ENCODE measurements around the gene MICAL3.

- TF ChIP-seq, protein P1, sequence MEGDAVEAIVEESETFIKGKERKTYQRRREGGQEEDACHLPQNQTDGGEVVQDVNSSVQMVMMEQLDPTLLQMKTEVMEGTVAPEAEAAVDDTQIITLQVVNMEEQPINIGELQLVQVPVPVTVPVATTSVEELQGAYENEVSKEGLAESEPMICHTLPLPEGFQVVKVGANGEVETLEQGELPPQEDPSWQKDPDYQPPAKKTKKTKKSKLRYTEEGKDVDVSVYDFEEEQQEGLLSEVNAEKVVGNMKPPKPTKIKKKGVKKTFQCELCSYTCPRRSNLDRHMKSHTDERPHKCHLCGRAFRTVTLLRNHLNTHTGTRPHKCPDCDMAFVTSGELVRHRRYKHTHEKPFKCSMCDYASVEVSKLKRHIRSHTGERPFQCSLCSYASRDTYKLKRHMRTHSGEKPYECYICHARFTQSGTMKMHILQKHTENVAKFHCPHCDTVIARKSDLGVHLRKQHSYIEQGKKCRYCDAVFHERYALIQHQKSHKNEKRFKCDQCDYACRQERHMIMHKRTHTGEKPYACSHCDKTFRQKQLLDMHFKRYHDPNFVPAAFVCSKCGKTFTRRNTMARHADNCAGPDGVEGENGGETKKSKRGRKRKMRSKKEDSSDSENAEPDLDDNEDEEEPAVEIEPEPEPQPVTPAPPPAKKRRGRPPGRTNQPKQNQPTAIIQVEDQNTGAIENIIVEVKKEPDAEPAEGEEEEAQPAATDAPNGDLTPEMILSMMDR (IDR thresholded peaks at IDR 0.05; ENCODE audit: poor library complexity, severe bottlenecking), result no peak
- no peak for TF ChIP-seq MXI1 (conservative IDR thresholded peaks at IDR 0.05; ENCODE audit: poor library complexity, severe bottlenecking)
- TF ChIP-seq EP300 (conservative IDR thresholded peaks at IDR 0.05; ENCODE audit: poor library complexity, severe bottlenecking), result no peak
- TF ChIP-seq, protein P2, sequence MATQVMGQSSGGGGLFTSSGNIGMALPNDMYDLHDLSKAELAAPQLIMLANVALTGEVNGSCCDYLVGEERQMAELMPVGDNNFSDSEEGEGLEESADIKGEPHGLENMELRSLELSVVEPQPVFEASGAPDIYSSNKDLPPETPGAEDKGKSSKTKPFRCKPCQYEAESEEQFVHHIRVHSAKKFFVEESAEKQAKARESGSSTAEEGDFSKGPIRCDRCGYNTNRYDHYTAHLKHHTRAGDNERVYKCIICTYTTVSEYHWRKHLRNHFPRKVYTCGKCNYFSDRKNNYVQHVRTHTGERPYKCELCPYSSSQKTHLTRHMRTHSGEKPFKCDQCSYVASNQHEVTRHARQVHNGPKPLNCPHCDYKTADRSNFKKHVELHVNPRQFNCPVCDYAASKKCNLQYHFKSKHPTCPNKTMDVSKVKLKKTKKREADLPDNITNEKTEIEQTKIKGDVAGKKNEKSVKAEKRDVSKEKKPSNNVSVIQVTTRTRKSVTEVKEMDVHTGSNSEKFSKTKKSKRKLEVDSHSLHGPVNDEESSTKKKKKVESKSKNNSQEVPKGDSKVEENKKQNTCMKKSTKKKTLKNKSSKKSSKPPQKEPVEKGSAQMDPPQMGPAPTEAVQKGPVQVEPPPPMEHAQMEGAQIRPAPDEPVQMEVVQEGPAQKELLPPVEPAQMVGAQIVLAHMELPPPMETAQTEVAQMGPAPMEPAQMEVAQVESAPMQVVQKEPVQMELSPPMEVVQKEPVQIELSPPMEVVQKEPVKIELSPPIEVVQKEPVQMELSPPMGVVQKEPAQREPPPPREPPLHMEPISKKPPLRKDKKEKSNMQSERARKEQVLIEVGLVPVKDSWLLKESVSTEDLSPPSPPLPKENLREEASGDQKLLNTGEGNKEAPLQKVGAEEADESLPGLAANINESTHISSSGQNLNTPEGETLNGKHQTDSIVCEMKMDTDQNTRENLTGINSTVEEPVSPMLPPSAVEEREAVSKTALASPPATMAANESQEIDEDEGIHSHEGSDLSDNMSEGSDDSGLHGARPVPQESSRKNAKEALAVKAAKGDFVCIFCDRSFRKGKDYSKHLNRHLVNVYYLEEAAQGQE (IDR thresholded peaks at IDR 0.05; ENCODE audit: borderline replicate concordance), result no peak
These were observed 24.1 kb upstream of the MICAL3 start for GRCh38 chr22:18048441-18048898.

Data from neural cell (in vitro differentiated cells).